ENCODE data around the gene NENF.
A peak's percentile ranks its signal among the peaks of the same experiment; 100 is the strongest.

The NENF gene

DNA sequence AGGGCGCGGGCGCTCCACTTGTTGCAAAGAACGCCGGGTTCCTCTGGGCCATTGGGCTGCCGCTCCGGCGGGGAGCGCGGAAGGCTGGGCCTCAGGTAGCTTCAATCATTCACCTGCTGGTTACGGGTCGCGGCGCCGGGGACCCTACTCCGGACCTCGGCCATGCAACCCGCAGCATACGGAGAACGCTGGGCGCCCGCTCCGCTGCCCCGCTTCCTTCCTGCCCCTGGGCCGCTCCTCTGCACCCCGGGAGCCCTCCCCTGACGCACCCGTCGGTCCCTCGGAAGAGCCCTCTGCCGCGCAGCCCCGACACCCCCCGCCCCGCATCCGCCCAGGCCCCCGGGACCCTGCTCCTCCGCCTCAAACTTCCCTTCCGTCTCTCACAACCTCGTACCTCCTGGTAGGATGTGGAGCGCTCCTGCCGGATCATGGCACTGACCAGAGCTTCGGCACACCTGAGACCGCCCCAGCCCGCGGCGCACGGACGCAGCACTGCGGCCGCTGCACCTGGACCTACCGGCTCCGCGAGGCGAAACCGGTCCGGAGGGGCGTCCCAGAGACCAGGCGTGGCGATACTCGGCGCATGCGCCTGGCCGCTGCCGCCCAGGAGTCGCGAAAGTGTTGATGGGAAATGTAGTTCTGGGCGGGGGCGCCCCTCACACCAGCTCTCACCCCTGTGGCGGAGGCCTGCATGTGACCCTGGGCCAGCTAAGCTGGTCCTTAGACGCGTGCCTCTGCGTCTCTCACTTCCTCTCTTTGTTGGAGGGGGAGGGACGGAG, 18.2 kb upstream of the NENF start, which contains the start of gene PACC1:
TSS of gene PACC1 (minus strand) at position 559 of the 779 bp plus-strand sequence. CDS start at position 430, 129 bp downstream.
- H3K36me3 Mint-ChIP-seq (ENCODE audit: insufficient read depth): peaks cover 10% of the 10 kb centered on the region
- peak within 1 kb of the TSS; percentile 83 to 94 for H3K27ac Mint-ChIP-seq
- peak within 1 kb of the TSS; percentile 98 to 99 for H3K4me3 Mint-ChIP-seq
- peak; percentile 81 to 86 (median 85) for DNase-seq
- peak; percentile 91 for ATAC-seq (replicated peaks)
- H3K9me3 Mint-ChIP-seq: no peaks in the 10 kb centered on the region
- peaks cover 23 to 38% of the 10 kb centered on the region in 2 donors for H3K4me1 Mint-ChIP-seq (ENCODE audit: low read depth in 2 of 2)
- H3K27me3 Mint-ChIP-seq: no peaks in the 10 kb centered on the region

DNA sequence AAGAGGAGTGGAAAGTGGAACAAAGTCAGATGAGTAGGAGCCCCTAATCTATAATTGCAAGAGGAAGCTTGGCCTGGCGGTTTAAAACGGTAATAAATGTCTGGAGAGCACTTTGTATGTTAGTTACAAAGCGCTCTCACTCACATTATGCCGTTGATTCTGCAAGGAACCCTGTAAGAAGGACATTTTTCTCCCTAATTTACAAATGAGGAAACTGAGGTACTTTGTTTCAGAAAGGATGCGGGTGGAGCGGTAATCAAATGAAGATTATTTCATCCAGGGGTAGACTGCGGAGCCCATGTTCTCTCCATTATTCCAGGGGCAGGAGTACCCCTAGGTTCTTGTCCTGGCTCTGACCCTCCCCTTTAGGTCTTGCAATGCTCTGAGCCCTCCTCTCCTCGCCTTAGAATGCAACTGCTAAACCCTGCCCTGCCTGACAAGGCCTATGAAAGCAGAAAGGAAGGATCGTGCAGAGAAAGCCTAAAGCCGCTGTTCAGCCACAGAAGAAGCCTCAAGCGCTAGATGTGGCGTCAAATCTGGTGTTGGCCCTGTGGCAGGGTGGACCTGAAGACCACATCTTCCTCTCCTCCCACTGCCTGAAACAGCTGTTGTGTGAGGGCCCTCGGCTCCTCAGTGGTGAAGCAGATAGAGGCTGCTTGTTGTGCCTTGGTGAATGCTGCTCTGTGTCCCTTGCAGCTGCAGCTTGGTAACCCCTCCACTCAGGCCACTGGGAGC, 17.4 kb upstream of the NENF start:
- Mint-ChIP-seq H3K4me1 (ENCODE audit: low read depth in 2 of 2) (peaks cover 23 to 35% of the 10 kb centered on the region in 2 donors), H3K36me3 (ENCODE audit: insufficient read depth) (peaks cover 10% of the 10 kb centered on the region), H3K4me3 (peak overlapping the region; percentile 98 to 99), H3K9me3 (no peaks in the 10 kb centered on the region), H3K27ac (peak overlapping the region; percentile 83 to 94), H3K27me3 (no peaks in the 10 kb centered on the region)
- no peak for DNase-seq
- ATAC-seq (replicated peaks): no peak

DNA sequence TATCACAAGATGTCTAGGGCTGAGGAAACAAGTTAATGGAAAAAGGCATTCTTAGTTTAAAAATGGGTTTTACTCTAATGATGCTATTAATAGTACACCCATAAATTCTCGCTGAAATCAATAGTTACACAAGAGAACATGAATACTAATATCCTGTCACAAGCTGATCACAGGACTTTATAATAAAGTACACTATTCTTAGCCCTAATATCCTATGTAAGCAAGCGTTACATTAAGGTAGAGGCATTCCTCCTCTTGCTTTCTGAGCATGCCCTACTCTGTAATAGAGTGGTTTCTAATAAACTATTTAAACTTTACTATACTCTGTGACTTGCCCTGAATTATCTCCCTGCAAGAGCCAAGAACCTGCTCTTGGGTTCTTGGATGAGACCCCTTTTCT, 11.6 kb upstream of the NENF start:
- no peaks in the 10 kb centered on the region for H3K36me3 Mint-ChIP-seq (ENCODE audit: insufficient read depth)
- no peak overlapping the region for H3K27ac Mint-ChIP-seq
- DNase-seq (no peak), ATAC-seq (replicated peaks) (no peak)
- H3K27me3 Mint-ChIP-seq: peaks cover 9 to 18% of the 10 kb centered on the region in 2 donors
- no peaks in the 10 kb centered on the region for H3K4me1 Mint-ChIP-seq (ENCODE audit: low read depth in 2 of 2)
- H3K4me3 Mint-ChIP-seq: no peak overlapping the region
- H3K9me3 Mint-ChIP-seq: no peaks in the 10 kb centered on the region

DNA sequence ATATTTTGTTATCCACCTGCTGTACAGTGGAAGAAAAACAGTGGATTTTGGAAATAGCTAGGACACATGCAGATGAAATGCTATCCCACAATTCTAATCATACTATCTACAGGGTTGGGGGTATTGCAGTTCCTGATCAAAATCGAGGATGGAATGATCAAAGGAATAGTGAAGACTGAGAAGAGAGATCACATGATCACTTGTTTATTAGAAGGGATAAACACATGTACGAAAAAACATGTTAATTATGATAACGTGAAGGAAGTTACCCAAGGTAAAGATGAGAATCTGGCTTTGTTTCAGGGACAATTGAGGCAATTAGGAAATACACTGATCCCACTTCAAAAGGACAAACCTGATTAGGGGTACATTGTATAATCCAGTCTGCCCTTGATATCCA, 8.8 kb upstream of the NENF start:
- Mint-ChIP-seq H3K4me1 (ENCODE audit: low read depth in 2 of 2) (no peaks in the 10 kb centered on the region), H3K4me3 (no peak overlapping the region)
- ATAC-seq (replicated peaks): no peak

DNA sequence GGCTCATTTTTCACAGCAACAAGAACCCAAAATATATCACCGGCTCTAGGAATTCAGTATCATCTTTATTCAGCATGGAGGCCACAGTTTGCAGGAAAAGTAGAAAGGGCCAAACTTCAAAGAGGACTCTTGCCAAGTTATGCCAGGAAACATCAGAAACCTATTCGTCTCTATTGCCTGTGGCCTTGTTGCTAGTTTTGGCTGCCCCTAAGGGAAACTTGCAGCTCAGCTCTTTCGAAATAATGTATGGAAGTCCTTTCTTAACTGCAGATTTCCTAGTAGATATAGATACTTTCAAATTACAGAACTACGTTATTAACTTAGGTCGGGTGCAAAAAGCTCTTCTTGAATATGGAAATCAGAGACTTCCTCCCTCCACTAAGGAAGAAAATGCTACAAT, 4.2 kb upstream of the NENF start:
- no peak overlapping the region for H3K27ac Mint-ChIP-seq
- peaks cover 5% of the 10 kb centered on the region in 2 donors for H3K4me1 Mint-ChIP-seq (ENCODE audit: low read depth in 2 of 2)
- DNase-seq (no peak), ATAC-seq (replicated peaks) (no peak)
- H3K27me3 Mint-ChIP-seq: peaks cover 5 to 14% of the 10 kb centered on the region in 2 donors
- H3K9me3 Mint-ChIP-seq: no peaks in the 10 kb centered on the region
- no peaks in the 10 kb centered on the region for H3K36me3 Mint-ChIP-seq (ENCODE audit: insufficient read depth)
- H3K4me3 Mint-ChIP-seq: no peak overlapping the region

More for the DNA sequence above, 8.8 kb upstream of the NENF start:
- peaks cover 9 to 18% of the 10 kb centered on the region in 2 donors for H3K27me3 Mint-ChIP-seq
- no peak for DNase-seq
- H3K36me3 Mint-ChIP-seq (ENCODE audit: insufficient read depth): no peaks in the 10 kb centered on the region
- no peaks in the 10 kb centered on the region for H3K9me3 Mint-ChIP-seq
- no peak overlapping the region for H3K27ac Mint-ChIP-seq

DNA sequence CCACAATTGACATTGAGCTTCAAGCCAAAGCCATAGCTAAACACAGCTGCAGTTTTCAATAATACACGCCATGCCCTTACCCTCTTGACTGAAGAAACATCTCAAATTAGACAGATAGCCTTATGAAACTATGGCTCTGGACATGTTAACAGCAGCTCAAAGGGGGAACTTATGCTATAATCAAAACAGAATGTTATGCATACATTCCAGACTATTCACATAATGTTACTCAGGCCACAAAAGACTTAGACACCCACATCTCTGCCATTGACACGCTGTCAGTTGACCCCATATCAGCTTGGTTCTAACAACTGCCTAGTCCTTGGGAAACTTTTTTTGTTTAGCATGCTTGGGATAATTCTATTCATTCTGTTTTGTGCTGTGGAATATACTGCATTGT, 2.3 kb upstream of the NENF start:
- Mint-ChIP-seq H3K27ac (no peak overlapping the region), H3K4me1 (ENCODE audit: low read depth in 2 of 2) (peaks cover 10 to 19% of the 10 kb centered on the region in 2 donors), H3K9me3 (no peaks in the 10 kb centered on the region), H3K36me3 (ENCODE audit: insufficient read depth) (no peaks in the 10 kb centered on the region), H3K4me3 (no peak overlapping the region), H3K27me3 (no peaks in the 10 kb centered on the region)
- ATAC-seq (replicated peaks) (no peak), DNase-seq (no peak)

DNA sequence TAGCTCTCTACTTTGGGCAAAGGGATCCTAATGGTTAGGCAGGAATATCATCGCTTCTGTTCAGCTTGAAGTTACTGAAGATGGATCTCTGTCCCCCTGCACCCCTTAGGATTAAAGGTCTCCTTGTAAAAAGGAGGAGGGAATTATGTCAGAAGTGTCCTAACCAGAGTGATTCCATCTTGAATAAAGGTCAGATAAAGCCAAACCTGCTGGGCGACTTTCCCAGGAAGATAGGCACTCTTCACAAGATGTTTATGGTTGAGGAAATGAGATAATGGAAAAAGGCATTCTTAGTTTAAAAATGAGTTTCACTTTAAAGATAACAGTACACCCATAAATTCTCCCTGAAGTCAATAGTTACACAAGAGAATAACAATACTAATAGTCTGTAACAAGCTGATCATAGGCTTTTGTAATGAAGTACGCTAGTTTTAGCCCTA, 1.7 kb upstream of the NENF start:
- Mint-ChIP-seq H3K27me3 (no peaks in the 10 kb centered on the region), H3K4me3 (no peak overlapping the region), H3K27ac (no peak overlapping the region), H3K36me3 (ENCODE audit: insufficient read depth) (no peaks in the 10 kb centered on the region), H3K9me3 (no peaks in the 10 kb centered on the region), H3K4me1 (ENCODE audit: low read depth in 2 of 2) (peaks cover 10 to 24% of the 10 kb centered on the region in 2 donors)
- ATAC-seq (replicated peaks) (no peak), DNase-seq (no peak)

DNA sequence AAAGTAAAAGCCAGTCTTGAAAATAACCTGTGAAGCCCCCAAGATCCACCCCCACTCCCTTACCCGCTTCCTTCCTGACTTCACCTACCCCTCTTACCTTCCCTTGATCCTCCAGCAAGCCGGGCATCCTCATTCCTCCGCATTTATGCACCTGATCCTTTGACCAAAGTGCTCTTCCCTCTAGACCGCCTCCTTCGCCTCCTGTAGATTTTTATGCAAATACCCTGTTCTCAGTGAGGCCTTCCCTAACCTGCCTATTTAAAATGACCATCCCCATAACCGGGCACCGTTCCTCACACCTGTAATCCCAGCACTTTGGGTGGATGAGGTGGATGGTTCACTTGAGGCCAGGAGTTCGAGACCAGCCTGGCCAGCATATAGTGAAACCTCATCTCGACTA, 1.1 kb upstream of the NENF start:
- Mint-ChIP-seq H3K4me1 (ENCODE audit: low read depth in 2 of 2) (peaks cover 10 to 25% of the 10 kb centered on the region in 2 donors), H3K27me3 (no peaks in the 10 kb centered on the region), H3K9me3 (no peaks in the 10 kb centered on the region), H3K27ac (no peak overlapping the region), H3K36me3 (ENCODE audit: insufficient read depth) (no peaks in the 10 kb centered on the region), H3K4me3 (peak overlapping the region in 1 of 2 donors; percentile 32)
- no peak for DNase-seq
- ATAC-seq (replicated peaks): no peak

DNA sequence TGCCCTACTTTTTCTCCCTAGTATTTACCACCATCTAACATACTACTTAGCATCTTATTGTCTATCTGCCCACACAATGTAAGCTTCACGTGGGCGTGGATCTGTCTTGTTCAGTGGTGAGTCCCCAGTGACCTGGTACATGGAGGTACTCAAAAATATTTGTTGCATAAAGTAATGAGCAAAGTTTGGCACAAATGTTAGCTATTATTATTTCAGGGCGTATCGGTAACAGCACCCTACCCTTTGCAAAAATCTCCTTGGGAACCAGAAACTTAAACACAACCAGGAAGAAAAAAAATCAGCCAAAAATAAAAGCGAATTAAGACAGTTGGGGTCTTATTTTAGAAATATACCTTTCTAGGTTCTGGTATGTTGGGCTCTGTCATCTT, 454 bp upstream of the NENF start:
- Mint-ChIP-seq H3K27me3 (no peaks in the 10 kb centered on the region), H3K9me3 (no peaks in the 10 kb centered on the region), H3K27ac (no peak overlapping the region), H3K4me1 (ENCODE audit: low read depth in 2 of 2) (peaks cover 10 to 27% of the 10 kb centered on the region in 2 donors), H3K4me3 (peak overlapping the region; percentile 62 to 75), H3K36me3 (ENCODE audit: insufficient read depth) (no peaks in the 10 kb centered on the region)
- no peak for ATAC-seq (replicated peaks)
- DNase-seq: no peak

DNA sequence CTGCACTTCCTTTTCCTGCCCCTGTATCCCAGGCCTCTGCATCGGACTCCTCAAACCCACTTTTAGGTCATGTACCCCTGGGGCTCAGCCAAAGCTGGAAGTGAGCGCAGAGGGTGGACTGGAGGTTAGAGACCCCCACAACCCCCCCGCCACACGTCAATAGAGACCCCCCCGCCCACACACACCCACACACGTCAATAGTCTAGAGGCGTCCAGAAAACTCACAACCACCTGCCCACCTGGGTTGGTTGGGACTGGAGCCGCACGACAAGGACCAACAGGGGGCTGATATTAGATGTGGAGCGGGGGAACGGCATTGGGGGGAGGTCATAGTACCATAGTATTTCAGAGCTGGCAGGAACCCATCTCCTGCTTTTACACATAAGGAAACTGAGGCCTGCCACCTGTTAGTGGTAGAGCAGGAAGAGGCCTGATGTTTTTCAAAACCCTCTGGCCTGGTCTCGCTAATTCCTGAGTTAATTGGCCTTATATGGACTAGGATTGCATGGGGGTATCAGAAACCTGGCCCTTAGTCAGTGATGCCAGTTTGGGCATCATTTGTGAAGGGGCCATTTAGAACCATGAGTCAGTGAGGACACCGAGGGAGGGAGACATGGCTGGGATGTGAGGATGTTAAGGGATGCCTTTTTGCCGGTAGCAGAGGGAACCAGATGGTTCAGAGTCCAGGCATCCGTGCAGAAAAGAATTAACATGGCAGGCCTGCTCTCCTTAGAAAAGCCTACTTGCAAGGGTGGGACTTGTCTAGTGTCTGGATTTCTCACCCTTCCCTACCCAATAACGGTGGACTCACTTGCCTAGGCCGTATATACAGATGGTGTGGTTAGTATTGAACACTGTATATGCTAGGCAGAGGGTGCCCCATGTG, 1.1 kb downstream of the NENF start:
- H3K27ac Mint-ChIP-seq: peak overlapping the region; percentile 41 to 62
- peaks cover 14 to 37% of the 10 kb centered on the region in 2 donors for H3K4me1 Mint-ChIP-seq (ENCODE audit: low read depth in 2 of 2)
- no peaks in the 10 kb centered on the region for H3K9me3 Mint-ChIP-seq
- DNase-seq (no peak), ATAC-seq (replicated peaks) (no peak)
- H3K27me3 Mint-ChIP-seq: no peaks in the 10 kb centered on the region
- H3K4me3 Mint-ChIP-seq: peak overlapping the region; percentile 74 to 80
- no peaks in the 10 kb centered on the region for H3K36me3 Mint-ChIP-seq (ENCODE audit: insufficient read depth)

DNA sequence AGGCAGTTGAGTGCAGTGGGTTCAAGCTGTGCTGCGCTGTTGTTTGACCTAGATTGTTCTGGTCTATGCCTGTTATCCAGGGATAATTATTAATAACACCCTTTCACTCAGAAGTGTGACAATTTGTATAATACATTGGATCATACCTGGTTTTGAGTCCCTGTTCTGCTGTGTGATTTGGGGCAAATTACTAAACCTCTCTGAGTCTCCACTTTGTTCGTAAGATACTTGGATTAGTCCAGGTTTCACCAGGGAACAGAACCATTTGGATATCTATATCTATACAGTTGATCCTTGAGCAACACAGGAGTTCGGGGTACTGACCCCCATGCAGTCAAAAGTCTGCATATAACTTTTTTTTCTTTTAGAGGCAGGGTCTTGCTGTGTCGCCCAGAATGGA, 2.3 kb downstream of the NENF start:
- Mint-ChIP-seq H3K27ac (peak overlapping the region in 1 of 2 donors; percentile 30), H3K36me3 (ENCODE audit: insufficient read depth) (no peaks in the 10 kb centered on the region), H3K27me3 (no peaks in the 10 kb centered on the region), H3K4me1 (ENCODE audit: low read depth in 2 of 2) (peaks cover 14 to 41% of the 10 kb centered on the region in 2 donors), H3K4me3 (no peak overlapping the region), H3K9me3 (no peaks in the 10 kb centered on the region)
- no peak for DNase-seq
- ATAC-seq (replicated peaks): no peak

DNA sequence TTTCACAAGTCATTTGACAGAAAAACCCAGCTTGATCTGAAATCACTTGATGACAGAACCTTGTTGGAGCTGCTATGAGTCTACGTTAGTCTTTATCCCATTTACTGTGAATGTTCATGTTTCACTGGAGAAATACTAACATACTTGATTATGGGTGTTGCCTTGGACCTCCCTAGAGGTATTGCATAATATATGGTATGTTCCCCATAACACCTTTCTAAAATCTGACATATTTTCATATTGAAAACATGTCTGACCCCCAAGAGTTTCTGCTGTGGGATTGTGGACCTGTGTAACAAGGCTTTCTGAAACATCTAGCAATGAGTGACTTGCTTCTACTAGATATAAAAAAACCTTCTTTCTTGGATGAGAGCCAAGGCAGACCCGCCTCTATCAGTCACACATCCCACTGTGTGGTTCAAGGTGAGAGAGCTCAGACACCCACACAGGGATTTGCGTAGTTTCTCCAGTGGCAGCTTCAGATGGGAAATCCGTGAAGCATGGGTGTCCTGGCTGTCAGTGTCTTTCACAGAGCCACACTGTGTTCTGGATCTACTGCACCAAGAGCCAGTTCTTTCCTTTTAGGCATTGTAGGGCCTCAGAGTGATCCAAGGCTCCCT, 4.6 kb downstream of the NENF start:
- Mint-ChIP-seq H3K4me3 (no peak overlapping the region), H3K4me1 (ENCODE audit: low read depth in 2 of 2) (peaks cover 12 to 39% of the 10 kb centered on the region in 2 donors), H3K36me3 (ENCODE audit: insufficient read depth) (no peaks in the 10 kb centered on the region), H3K27me3 (no peaks in the 10 kb centered on the region), H3K9me3 (no peaks in the 10 kb centered on the region), H3K27ac (peak overlapping the region in 1 of 2 donors; percentile 69)
- DNase-seq (no peak), ATAC-seq (replicated peaks) (no peak)

DNA sequence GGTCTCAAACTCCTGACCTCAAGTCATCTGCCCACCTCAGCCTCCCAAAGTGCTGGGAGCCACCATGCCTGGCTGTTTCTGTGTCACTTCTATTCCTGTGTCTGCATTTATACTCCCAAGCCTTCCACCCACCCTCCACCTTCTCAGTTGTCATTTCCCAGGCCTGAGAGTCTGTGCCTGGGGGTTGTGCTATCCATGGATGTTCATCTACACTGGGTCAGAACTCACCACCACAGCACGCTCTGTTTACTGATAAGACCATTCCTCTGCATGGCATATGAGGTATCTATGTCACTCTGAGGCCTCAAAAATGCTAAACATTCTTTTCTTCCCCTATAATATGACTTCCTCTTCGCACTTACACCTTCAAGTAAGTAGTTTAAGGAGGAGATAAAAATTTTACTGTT, 6.1 kb downstream of the NENF start:
- Mint-ChIP-seq H3K27me3 (no peaks in the 10 kb centered on the region), H3K4me1 (ENCODE audit: low read depth in 2 of 2) (peaks cover 9 to 33% of the 10 kb centered on the region in 2 donors), H3K27ac (no peak overlapping the region), H3K9me3 (no peaks in the 10 kb centered on the region), H3K4me3 (no peak overlapping the region), H3K36me3 (ENCODE audit: insufficient read depth) (no peaks in the 10 kb centered on the region)
- ATAC-seq (replicated peaks) (no peak), DNase-seq (no peak)

Data from effector memory CD8-positive, alpha-beta T cell (primary cell).